Measurements from ENCODE around the gene KIF3B. TPM values are rescaled to one million over a fixed set of nuclear protein-coding genes. Genes with fewer than 3 reads are reported as not detected.

KIF3B gene
- 10 to 100 TPM; 38.7 to 45.7 (median 41.4) TPM for polyA plus RNA-seq (ENCODE audit: insufficient read length in 4 of 4)

- peak; percentile 31 to 75 (median 64) for DNase-seq (ENCODE audit: low read depth in 4 of 4, low spot score in 2 of 4)
These were observed at the start of gene KIF3B for GRCh38 chr20:32277361-32278198. TSS of gene KIF3B (plus strand) at chr20:32277651. CDS start at chr20:32309778, 32,127 bp downstream.

- no peak for DNase-seq (ENCODE audit: low read depth in 4 of 4, low spot score in 2 of 4)
These were observed 49.4 kb upstream of the KIF3B start for GRCh38 chr20:32227744-32228688.

- DNase-seq (ENCODE audit: low read depth in 4 of 4, low spot score in 2 of 4), result no peak
These were observed 48.2 kb upstream of the KIF3B start for GRCh38 chr20:32229251-32229747.

- no peak for DNase-seq (ENCODE audit: low read depth in 4 of 4, low spot score in 2 of 4)
These were observed 46.7 kb upstream of the KIF3B start for GRCh38 chr20:32230707-32231106.

- DNase-seq (ENCODE audit: low read depth in 4 of 4, low spot score in 2 of 4), result no peak
These were observed 46.2 kb upstream of the KIF3B start for GRCh38 chr20:32231245-32231644.

- DNase-seq (ENCODE audit: low read depth in 4 of 4, low spot score in 2 of 4), result no peak
These were observed 45.6 kb upstream of the KIF3B start for GRCh38 chr20:32231847-32232246.

GRCh38 chr20:32232326-32232886, 45.0 kb upstream of the KIF3B start:
- no peak for DNase-seq (ENCODE audit: low read depth in 4 of 4, low spot score in 2 of 4)

- DNase-seq (ENCODE audit: low read depth in 4 of 4, low spot score in 2 of 4), result no peak
These were observed 44.2 kb upstream of the KIF3B start for GRCh38 chr20:32233286-32233685.

- DNase-seq (ENCODE audit: low read depth in 4 of 4, low spot score in 2 of 4), result no peak
These were observed 43.2 kb upstream of the KIF3B start for GRCh38 chr20:32234135-32234808.

- no peak for DNase-seq (ENCODE audit: low read depth in 4 of 4, low spot score in 2 of 4)
These were observed 42.0 kb upstream of the KIF3B start for GRCh38 chr20:32235331-32236047.

- no peak for DNase-seq (ENCODE audit: low read depth in 4 of 4, low spot score in 2 of 4)
These were observed 41.4 kb upstream of the KIF3B start for GRCh38 chr20:32236048-32236533.

- no peak for DNase-seq (ENCODE audit: low read depth in 4 of 4, low spot score in 2 of 4)
These were observed 40.6 kb upstream of the KIF3B start for GRCh38 chr20:32236819-32237218.

- no peak for DNase-seq (ENCODE audit: low read depth in 4 of 4, low spot score in 2 of 4)
These were observed 40.0 kb upstream of the KIF3B start for GRCh38 chr20:32237419-32237818.

GRCh38 chr20:32238483-32239425, 38.7 kb upstream of the KIF3B start:
- DNase-seq (ENCODE audit: low read depth in 4 of 4, low spot score in 2 of 4), result no peak

GRCh38 chr20:32240205-32240604, 37.2 kb upstream of the KIF3B start:
- no peak for DNase-seq (ENCODE audit: low read depth in 4 of 4, low spot score in 2 of 4)

- no peak for DNase-seq (ENCODE audit: low read depth in 4 of 4, low spot score in 2 of 4)
These were observed 35.6 kb upstream of the KIF3B start for GRCh38 chr20:32241807-32242206.

GRCh38 chr20:32244150-32244823, 33.2 kb upstream of the KIF3B start:
- DNase-seq (ENCODE audit: low read depth in 4 of 4, low spot score in 2 of 4), result no peak

GRCh38 chr20:32244959-32245358, 32.5 kb upstream of the KIF3B start:
- DNase-seq (ENCODE audit: low read depth in 4 of 4, low spot score in 2 of 4), result no peak
